Upper lobe of left lung (tissue), 6 donors: Measurements from ENCODE around the gene CTTN. TPM values are rescaled to one million over a fixed set of nuclear protein-coding genes. Genes with fewer than 3 reads are reported as not detected.
A peak's percentile ranks its signal among the peaks of the same experiment; 100 is the strongest.

Source experiments
- ATAC-seq, 2 donors: fragments of 200-7000 bp; cut with Tn5 transposase; one replicate each; pipeline ENCODE4 v1.9.1; 2022; ENCODE audit warnings: mild to moderate bottlenecking in 2 of 2, moderate library complexity in 2 of 2; ENCODE audit not compliant: low FRiP score in 2 of 2
- DNase-seq, 2 donors: peaks; one replicate each; pipeline ENCODE4 v3.0.0-alpha.2; 2019 to 2020
- H3K27ac ChIP-seq, 4 donors: fragments of 200-600 bp; sonication (generic); one replicate each; pipeline ENCODE4 v1.5.1; 2016 to 2019
- H3K27me3 ChIP-seq, 4 donors: fragments of 200-600 bp; sonication (generic); one replicate each; pipeline ENCODE4 v1.5.1; 2017 to 2019
- H3K36me3 ChIP-seq, 4 donors: fragments of 200-600 bp; sonication (generic); one replicate each; pipeline ENCODE4 v1.5.1; 2016 to 2019
- H3K4me1 ChIP-seq, 4 donors: fragments of 200-600 bp; sonication (generic); one replicate each; pipeline ENCODE4 v1.5.1; 2018 to 2019
- H3K4me3 ChIP-seq, 4 donors: fragments of 200-600 bp; sonication (generic); one replicate each; pipeline ENCODE4 v1.5.1; 2017 to 2019; ENCODE audit warnings: mild to moderate bottlenecking in 2 of 4, moderate library complexity in 1 of 4
- H3K9me3 ChIP-seq, 4 donors: fragments of 200-600 bp; sonication (generic); one replicate each; pipeline ENCODE4 v1.5.1; 2018 to 2019
- EP300 ChIP-seq, 4 donors: sonication (generic); formaldehyde crosslinking; IDR thresholded peaks; one replicate each; pipeline ENCODE4 v1.5.1; 2017; ENCODE audit warnings: antibody characterized with exemption in 4 of 4, control low read depth in 2 of 4
- POLR2A ChIP-seq, 4 donors: fragments of 450-650 bp; IDR thresholded peaks; one replicate each; pipeline ENCODE4 v1.5.1; 2016 to 2017; ENCODE audit warnings: antibody characterized with exemption in 4 of 4, mild to moderate bottlenecking in 2 of 4
- POLR2AphosphoS5 ChIP-seq, 2 donors: sonication (generic); formaldehyde crosslinking; IDR thresholded peaks; one replicate each; pipeline ENCODE4 v1.5.1; 2017; ENCODE audit warnings: antibody characterized with exemption in 2 of 2
- WGBS, 2 donors: methylation state at CpG; one replicate each; pipeline ENCODE4 v1.1.5; 2017 to 2018; 5-methylcytosine and 5-hydroxymethylcytosine counted together
- total RNA-seq, 6 donors: library from RNA; depleted of rRNA in 4 of 6; stranded (reverse); fragments of >200 nt in 4 of 6; gene quantifications; one replicate each; pipeline versions ENCODE4 v1.1.0 to v1.2.1, GENCODE V29; 2016 to 2021
- TF ChIP-seq, protein P1 (sequence below), 6 experiments: fragments of 450-650 bp in 4 of 6; fragments of 200-600 bp in 2 of 6; sonication (generic) in 2 of 6; IDR thresholded peaks; one replicate each; pipeline ENCODE4 v1.5.1; 2016 to 2019; ENCODE audit warnings: antibody characterized with exemption in 6 of 6
- donor health status: DM: no; HTN: no; CAD: no; lungs with moderate emphysema.
- donor health status: DM: no; HTN: yes; CAD: no; lungs with severe emphysema.

The CTTN gene
- total RNA-seq, 6 donors from 2014 or later: 175 to 413 (median 218) TPM

DNA sequence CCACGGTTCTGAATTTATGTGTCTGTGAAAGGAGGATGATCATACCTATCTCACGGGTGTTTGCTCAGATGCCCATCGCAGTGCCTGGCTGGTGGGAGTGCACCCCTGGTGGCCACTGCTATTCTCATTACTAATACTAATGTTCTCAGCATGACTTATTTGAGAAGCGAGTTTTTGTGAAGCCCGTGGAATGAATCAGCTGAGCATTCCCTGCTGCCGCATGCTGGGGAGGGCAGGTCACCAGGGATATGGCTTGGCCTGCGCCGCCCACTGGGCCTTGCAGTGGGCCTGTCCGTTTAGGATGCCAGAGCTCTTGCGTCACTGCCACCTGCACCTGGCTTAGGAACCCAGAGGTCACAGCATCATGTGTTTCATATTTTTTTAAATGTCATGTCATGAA is 16.9 kb downstream of the CTTN start:
- DNase-seq (no peak), ATAC-seq (peak in 1 of 2 donors; percentile 38)
- Histone ChIP-seq H3K4me3 (no peak overlapping the region), H3K4me1 (no peaks in the 10 kb centered on the region), H3K27ac (no peak overlapping the region), H3K9me3 (no peaks in the 10 kb centered on the region), H3K36me3 (peaks cover 19 to 98% (median 85%) of the 10 kb centered on the region in 4 donors), H3K27me3 (no peaks in the 10 kb centered on the region)
- 86 to 88% methylated on average over 4 to 10 of the region's 10 CpGs for WGBS, 2 donors
- TF ChIP-seq EP300 (IDR thresholded peaks at IDR 0.05): no peak
- TF ChIP-seq POLR2AphosphoS5 (IDR thresholded peaks at IDR 0.05): no peak
- TF ChIP-seq, protein P1, sequence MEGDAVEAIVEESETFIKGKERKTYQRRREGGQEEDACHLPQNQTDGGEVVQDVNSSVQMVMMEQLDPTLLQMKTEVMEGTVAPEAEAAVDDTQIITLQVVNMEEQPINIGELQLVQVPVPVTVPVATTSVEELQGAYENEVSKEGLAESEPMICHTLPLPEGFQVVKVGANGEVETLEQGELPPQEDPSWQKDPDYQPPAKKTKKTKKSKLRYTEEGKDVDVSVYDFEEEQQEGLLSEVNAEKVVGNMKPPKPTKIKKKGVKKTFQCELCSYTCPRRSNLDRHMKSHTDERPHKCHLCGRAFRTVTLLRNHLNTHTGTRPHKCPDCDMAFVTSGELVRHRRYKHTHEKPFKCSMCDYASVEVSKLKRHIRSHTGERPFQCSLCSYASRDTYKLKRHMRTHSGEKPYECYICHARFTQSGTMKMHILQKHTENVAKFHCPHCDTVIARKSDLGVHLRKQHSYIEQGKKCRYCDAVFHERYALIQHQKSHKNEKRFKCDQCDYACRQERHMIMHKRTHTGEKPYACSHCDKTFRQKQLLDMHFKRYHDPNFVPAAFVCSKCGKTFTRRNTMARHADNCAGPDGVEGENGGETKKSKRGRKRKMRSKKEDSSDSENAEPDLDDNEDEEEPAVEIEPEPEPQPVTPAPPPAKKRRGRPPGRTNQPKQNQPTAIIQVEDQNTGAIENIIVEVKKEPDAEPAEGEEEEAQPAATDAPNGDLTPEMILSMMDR (IDR thresholded peaks at IDR 0.05): no peak
- TF ChIP-seq POLR2A (IDR thresholded peaks at IDR 0.05): no peak

DNA sequence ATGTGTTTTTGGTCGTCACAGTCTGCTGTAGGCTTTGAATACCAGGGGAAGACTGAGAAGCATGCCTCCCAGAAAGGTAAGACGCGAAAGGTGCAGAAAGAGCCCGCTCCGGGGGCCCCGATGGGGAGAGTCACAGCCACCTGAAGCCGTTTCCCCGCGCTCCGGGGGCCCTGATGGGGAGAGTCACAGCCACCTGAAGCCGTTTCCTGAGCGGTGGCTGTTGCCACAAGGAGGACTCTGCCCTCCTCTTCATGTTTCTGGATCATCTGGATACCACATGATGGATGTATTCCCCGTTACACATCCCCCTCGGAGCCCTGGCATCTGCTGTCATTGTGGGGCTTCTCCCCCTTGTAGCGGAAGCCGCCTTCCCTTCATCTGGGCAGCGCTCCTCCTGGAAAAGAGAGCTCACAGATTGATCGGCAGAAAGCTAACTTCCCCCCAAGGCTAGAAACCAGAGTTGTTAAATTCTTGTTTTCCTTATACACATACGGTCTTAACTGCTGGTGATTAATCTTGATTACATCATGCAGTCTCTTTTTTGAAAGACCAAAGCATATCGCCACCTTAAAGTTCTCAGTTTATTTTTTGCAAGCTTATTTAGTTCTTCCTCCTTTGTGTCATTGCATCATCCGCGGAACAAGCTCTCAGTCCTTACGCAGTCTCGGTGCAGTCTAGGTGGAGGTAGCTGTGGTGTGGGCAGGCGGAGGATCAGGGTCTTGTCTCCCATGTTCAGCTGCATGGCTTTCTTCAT is 17.5 kb downstream of the CTTN start:
- Histone ChIP-seq H3K4me3 (no peak overlapping the region), H3K36me3 (peaks cover 21 to 98% (median 85%) of the 10 kb centered on the region in 4 donors), H3K9me3 (no peaks in the 10 kb centered on the region), H3K27ac (no peak overlapping the region), H3K4me1 (no peaks in the 10 kb centered on the region), H3K27me3 (no peaks in the 10 kb centered on the region)
- WGBS, 2 donors: 63 to 70% methylated on average over 21 to 25 of the region's 25 CpGs
- ATAC-seq (no peak), DNase-seq (no peak)
- TF ChIP-seq, protein P1 (IDR thresholded peaks at IDR 0.05): no peak
- no peak for TF ChIP-seq EP300 (IDR thresholded peaks at IDR 0.05)
- TF ChIP-seq POLR2AphosphoS5 (IDR thresholded peaks at IDR 0.05): no peak

- Histone ChIP-seq H3K4me1 (no peaks in the 10 kb centered on the region), H3K4me3 (no peak overlapping the region), H3K36me3 (peaks cover 23 to 98% (median 84%) of the 10 kb centered on the region in 4 donors), H3K27me3 (no peaks in the 10 kb centered on the region), H3K9me3 (no peaks in the 10 kb centered on the region), H3K27ac (no peak overlapping the region)
- DNase-seq (no peak), ATAC-seq (no peak)
- no peak for TF ChIP-seq POLR2AphosphoS5 (IDR thresholded peaks at IDR 0.05)
- WGBS, 2 donors: 93 to 95% methylated on average over 20 of the region's 20 CpGs
These were observed 18.6 kb downstream of the CTTN start for GRCh38 chr11:70416881-70417280.

DNA sequence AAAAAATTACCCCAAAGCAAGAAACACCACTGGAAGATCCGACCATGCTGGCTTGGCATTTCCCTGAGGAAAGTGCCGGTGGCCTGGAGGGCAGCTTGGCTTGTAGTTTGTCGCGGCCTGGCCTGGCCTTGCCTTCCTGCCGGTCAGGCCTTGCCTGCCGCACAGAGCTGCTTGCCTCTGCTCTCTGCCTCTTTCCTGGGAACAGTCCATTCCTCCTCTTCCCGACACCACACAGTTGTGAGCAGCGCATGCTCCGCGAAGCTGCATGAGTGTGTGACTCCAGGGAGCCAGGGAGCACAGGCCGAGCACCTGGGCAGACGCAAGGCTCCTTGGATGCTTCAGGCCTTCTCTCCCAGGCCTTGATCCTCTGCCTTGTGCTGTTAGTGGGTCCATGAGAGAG is 19.8 kb downstream of the CTTN start:
- Histone ChIP-seq H3K9me3 (no peaks in the 10 kb centered on the region), H3K4me3 (no peak overlapping the region), H3K27ac (no peak overlapping the region), H3K4me1 (no peaks in the 10 kb centered on the region), H3K27me3 (no peaks in the 10 kb centered on the region), H3K36me3 (peaks cover 26 to 98% (median 85%) of the 10 kb centered on the region in 4 donors)
- 96 to 97% methylated on average over 12 of the region's 12 CpGs for WGBS, 2 donors
- TF ChIP-seq, protein P1 (IDR thresholded peaks at IDR 0.05): no peak
- no peak for TF ChIP-seq POLR2A (IDR thresholded peaks at IDR 0.05)
- no peak for TF ChIP-seq POLR2AphosphoS5 (IDR thresholded peaks at IDR 0.05)
- no peak for TF ChIP-seq EP300 (IDR thresholded peaks at IDR 0.05)
- no peak for DNase-seq
- ATAC-seq: no peak

DNA sequence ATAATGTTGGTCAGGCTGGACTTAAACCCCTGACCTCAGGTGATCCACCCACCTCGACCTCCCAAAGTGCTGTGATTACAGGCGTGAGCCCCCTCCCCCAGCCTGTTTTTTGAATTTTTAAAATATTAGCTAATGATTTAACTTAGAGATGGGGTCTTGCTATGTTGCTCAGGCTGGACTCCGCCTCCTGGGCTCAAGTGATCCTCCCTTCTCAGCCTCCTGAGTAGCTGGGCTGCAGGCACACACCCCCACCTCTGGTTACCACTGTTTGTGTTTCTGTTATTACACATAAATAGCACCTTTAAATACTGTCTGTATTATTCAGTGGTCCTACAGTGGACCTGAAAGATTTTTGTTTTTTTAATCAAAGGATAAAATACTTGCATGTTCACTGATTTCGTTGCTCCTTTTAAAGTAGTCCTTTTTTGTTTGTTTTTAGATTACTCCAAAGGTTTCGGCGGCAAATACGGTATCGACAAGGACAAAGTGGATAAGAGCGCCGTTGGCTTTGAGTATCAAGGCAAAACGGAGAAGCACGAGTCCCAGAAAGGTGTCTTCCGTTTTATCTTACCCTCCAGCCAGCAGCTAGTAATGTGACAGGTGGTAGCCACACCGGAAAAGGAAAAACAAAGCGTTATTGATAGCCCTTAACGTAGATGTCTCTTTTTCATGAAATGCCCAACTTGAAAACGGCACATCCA is 21.1 kb downstream of the CTTN start:
- DNase-seq (no peak), ATAC-seq (no peak)
- Histone ChIP-seq H3K36me3 (peaks cover 26 to 100% (median 86%) of the 10 kb centered on the region in 4 donors), H3K27ac (no peak overlapping the region), H3K27me3 (no peaks in the 10 kb centered on the region), H3K4me1 (peaks cover 0 to 4% (median 2%) of the 10 kb centered on the region in 4 donors), H3K9me3 (no peaks in the 10 kb centered on the region), H3K4me3 (no peak overlapping the region)
- WGBS, 2 donors: 88 to 94% methylated on average over 17 of the region's 17 CpGs
- TF ChIP-seq, protein P1 (IDR thresholded peaks at IDR 0.05): no peak
- TF ChIP-seq EP300 (IDR thresholded peaks at IDR 0.05) (no peak), POLR2AphosphoS5 (IDR thresholded peaks at IDR 0.05) (no peak), POLR2A (IDR thresholded peaks at IDR 0.05) (no peak)
